Upper lobe of left lung (tissue), 4 donors: ENCODE data around the gene SKIL.

Experiments used
- EP300 ChIP-seq, 4 donors: sonication (generic); formaldehyde crosslinking; IDR thresholded peaks; one replicate each; pipeline ENCODE4 v1.5.1; 2017; ENCODE audit warnings: antibody characterized with exemption in 4 of 4, control low read depth in 2 of 4
- POLR2AphosphoS5 ChIP-seq, 2 donors: sonication (generic); formaldehyde crosslinking; IDR thresholded peaks; one replicate each; pipeline ENCODE4 v1.5.1; 2017; ENCODE audit warnings: antibody characterized with exemption in 2 of 2
- TF ChIP-seq, protein P1 (sequence below), 6 experiments: fragments of 450-650 bp in 4 of 6; fragments of 200-600 bp in 2 of 6; sonication (generic) in 2 of 6; IDR thresholded peaks; one replicate each; pipeline ENCODE4 v1.5.1; 2016 to 2019; ENCODE audit warnings: antibody characterized with exemption in 6 of 6

DNA sequence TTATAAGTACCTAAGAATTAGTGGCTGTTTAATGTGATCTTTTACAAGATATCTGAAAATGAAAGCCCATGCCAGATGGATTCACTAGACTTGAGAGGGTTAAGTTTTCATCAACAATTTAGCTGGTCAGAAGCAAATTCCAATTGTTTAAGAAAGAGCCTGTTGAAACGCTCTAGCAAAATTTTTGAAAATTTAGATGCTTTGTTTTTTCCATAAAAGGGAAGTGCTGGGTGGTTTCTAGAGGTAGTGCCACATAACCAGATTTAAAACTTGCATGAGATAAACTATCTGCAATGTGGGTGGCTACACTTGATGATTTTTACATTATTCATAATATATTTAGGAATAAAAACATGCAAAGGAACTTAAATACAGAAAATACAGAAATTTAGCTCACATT lies 48.5 kb upstream of the SKIL start:
- TF ChIP-seq, protein P1, sequence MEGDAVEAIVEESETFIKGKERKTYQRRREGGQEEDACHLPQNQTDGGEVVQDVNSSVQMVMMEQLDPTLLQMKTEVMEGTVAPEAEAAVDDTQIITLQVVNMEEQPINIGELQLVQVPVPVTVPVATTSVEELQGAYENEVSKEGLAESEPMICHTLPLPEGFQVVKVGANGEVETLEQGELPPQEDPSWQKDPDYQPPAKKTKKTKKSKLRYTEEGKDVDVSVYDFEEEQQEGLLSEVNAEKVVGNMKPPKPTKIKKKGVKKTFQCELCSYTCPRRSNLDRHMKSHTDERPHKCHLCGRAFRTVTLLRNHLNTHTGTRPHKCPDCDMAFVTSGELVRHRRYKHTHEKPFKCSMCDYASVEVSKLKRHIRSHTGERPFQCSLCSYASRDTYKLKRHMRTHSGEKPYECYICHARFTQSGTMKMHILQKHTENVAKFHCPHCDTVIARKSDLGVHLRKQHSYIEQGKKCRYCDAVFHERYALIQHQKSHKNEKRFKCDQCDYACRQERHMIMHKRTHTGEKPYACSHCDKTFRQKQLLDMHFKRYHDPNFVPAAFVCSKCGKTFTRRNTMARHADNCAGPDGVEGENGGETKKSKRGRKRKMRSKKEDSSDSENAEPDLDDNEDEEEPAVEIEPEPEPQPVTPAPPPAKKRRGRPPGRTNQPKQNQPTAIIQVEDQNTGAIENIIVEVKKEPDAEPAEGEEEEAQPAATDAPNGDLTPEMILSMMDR (IDR thresholded peaks at IDR 0.05) = no peak
- TF ChIP-seq EP300 (IDR thresholded peaks at IDR 0.05) (no peak), POLR2AphosphoS5 (IDR thresholded peaks at IDR 0.05) (no peak)
